Neural cell (in vitro differentiated cells): ENCODE results near the gene SMIM35. TPM values are rescaled to one million over a fixed set of nuclear protein-coding genes. Genes with fewer than 3 reads are reported as not detected.

Experiments
- H2AFZ ChIP-seq: fragments of 200-600, 300-800 bp; sonication (generic), shearing (Covaris generic); 2 replicates; pipeline ENCODE4 v1.6.0; 2014; ENCODE audit warnings: low read depth, mild to moderate bottlenecking, antibody characterized with exemption, low read length, moderate library complexity
- H3F3A ChIP-seq: fragments of 200-600 bp; shearing (Covaris generic); 2 replicates; pipeline ENCODE4 v1.6.1; 2016; ENCODE audit warnings: mild to moderate bottlenecking, moderate library complexity, mixed read lengths, antibody characterized with exemption, low read length; ENCODE audit not compliant: insufficient read depth, poor library complexity, severe bottlenecking
- H3K27ac ChIP-seq: fragments of 200-600, 300-800 bp; sonication (generic), shearing (Covaris generic); 2 replicates; pipeline ENCODE4 v1.5.1; 2014; ENCODE audit warnings: mild to moderate bottlenecking, low read length, moderate library complexity
- H3K27me3 ChIP-seq: fragments of 300-800, 200-600 bp; sonication (generic), shearing (Covaris generic); 2 replicates; pipeline ENCODE4 v1.6.0; 2014; ENCODE audit warnings: mild to moderate bottlenecking, low read depth, low read length, moderate library complexity; ENCODE audit not compliant: insufficient read depth
- H3K36me3 ChIP-seq: fragments of 300-800, 200-600 bp; sonication (generic), shearing (Covaris generic); 2 replicates; pipeline ENCODE4 v1.5.1; 2014; ENCODE audit warnings: mild to moderate bottlenecking, antibody characterized with exemption, low read length, moderate library complexity; ENCODE audit not compliant: insufficient read depth
- H3K4me2 ChIP-seq: fragments of 300-800, 200-600 bp; sonication (generic), shearing (Covaris generic); 2 replicates; pipeline ENCODE4 v1.6.0; 2014; ENCODE audit warnings: mild to moderate bottlenecking, low read length
- H3K4me3 ChIP-seq: fragments of 300-800, 200-600 bp; sonication (generic), shearing (Covaris generic); 2 replicates; pipeline ENCODE4 v1.5.1; 2014; ENCODE audit warnings: mild to moderate bottlenecking, low read length, moderate library complexity
- H3K79me2 ChIP-seq: fragments of 200-600 bp; shearing (Covaris generic); replicated peaks from 2 replicates; pipeline ENCODE4 v1.6.0; 2014; ENCODE audit warnings: mild to moderate bottlenecking, low read length, moderate library complexity; ENCODE audit not compliant: insufficient read depth
- H3K9ac ChIP-seq: fragments of 300-800, 200-600 bp; sonication (generic), shearing (Covaris generic); 2 replicates; pipeline ENCODE4 v1.6.1; 2016; ENCODE audit warnings: mild to moderate bottlenecking, low read length, mixed read lengths
- H3K9me2 ChIP-seq: fragments of 200-600 bp; shearing (Covaris generic); 2 replicates; pipeline ENCODE4 v1.6.1; 2016; ENCODE audit warnings: mild to moderate bottlenecking, low read length, mixed read lengths; ENCODE audit not compliant: insufficient read depth
- H3K9me3 ChIP-seq: fragments of 200-600, 300-800 bp; sonication (generic), shearing (Covaris generic); 2 replicates; pipeline ENCODE4 v1.6.1; 2016; ENCODE audit warnings: mild to moderate bottlenecking, mixed run types, low read length, moderate library complexity, mixed read lengths
- H4K20me1 ChIP-seq: fragments of 200-600 bp; shearing (Covaris generic); 2 replicates; pipeline ENCODE4 v1.6.1; 2016; ENCODE audit warnings: mild to moderate bottlenecking, mixed run types; ENCODE audit not compliant: insufficient read depth
- EP300 ChIP-seq: fragments of 450-650 bp; conservative IDR thresholded peaks from 2 replicates; pipeline ENCODE4 v1.6.1; 2014; ENCODE audit warnings: antibody characterized with exemption, mild to moderate bottlenecking, moderate library complexity; ENCODE audit not compliant: poor library complexity, severe bottlenecking
- EZH2 ChIP-seq: fragments of 200-600, 300-800 bp; shearing (Covaris generic), sonication (generic); IDR thresholded peaks from 2 replicates; pipeline ENCODE4 v1.6.1; 2014; ENCODE audit warnings: antibody characterized with exemption, low read length, borderline replicate concordance, mild to moderate bottlenecking; ENCODE audit not compliant: insufficient read depth, poor library complexity, severe bottlenecking
- MXI1 ChIP-seq: fragments of 450-650 bp; conservative IDR thresholded peaks from 2 replicates; pipeline ENCODE4 v1.6.1; 2014; ENCODE audit warnings: antibody characterized with exemption, mild to moderate bottlenecking; ENCODE audit not compliant: poor library complexity, severe bottlenecking
- POLR2AphosphoS5 ChIP-seq: IDR thresholded peaks from 2 replicates; pipeline ENCODE4 v1.6.1; 2012
- RAD21 ChIP-seq: fragments of 450-650 bp; conservative IDR thresholded peaks from 2 replicates; pipeline ENCODE4 v1.6.1; 2014; ENCODE audit warnings: antibody characterized with exemption, mild to moderate bottlenecking, moderate library complexity
- SMC3 ChIP-seq: fragments of 450-650 bp; conservative IDR thresholded peaks from 2 replicates; pipeline ENCODE4 v1.6.1; 2014; ENCODE audit warnings: antibody characterized with exemption, mild to moderate bottlenecking, moderate library complexity; ENCODE audit not compliant: poor library complexity
- TAF1 ChIP-seq: IDR thresholded peaks from 2 replicates; pipeline ENCODE4 v1.6.1; 2012; ENCODE audit warnings: low read depth
- polyA plus RNA-seq: library from polyadenylated mRNA; depleted of rRNA; stranded (reverse); fragments of >200 nt; gene quantifications from 2 replicates; pipeline ENCODE4 v1.2.3, GENCODE V29; 2014
- TF ChIP-seq, protein P1 (sequence below): IDR thresholded peaks from 2 replicates; pipeline ENCODE4 v1.6.1; 2012; ENCODE audit warnings: borderline replicate concordance
- TF ChIP-seq, protein P2 (sequence below): fragments of 450-650 bp; IDR thresholded peaks from 2 replicates; pipeline ENCODE4 v1.5.1; 2014; ENCODE audit warnings: antibody characterized with exemption, mild to moderate bottlenecking, moderate library complexity; ENCODE audit not compliant: poor library complexity, severe bottlenecking

The SMIM35 gene
- polyA plus RNA-seq, 1 donor from 2014 or later: not detected

DNA sequence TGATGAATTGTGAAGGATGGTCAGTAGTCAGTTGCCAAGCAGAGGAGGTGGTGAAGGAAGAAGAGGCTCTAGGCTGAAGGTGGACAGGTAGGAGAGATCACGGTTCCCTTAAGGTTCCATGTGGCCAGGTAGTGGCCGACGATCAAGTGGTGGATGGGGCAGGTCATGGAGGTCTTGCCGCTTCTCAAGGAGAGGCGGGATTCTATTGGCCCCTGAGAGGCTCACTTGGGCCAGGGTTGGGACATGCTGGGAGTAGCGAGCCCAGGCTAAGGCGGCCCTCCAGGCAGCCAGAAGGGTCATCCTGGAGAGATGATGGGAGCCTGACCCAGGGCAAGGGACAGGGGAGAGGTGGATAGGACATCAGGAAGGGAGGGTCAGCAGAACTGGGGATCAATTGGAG is 30.8 kb downstream of the SMIM35 start:
- Histone ChIP-seq H4K20me1 (no peaks in the 10 kb centered on the region), H3K9me3 (no peaks in the 10 kb centered on the region), H3K4me2 (no peak overlapping the region), H3K79me2 (no peaks in the 10 kb centered on the region), H2AFZ (no peak overlapping the region), H3K27me3 (no peaks in the 10 kb centered on the region), H3K36me3 (no peaks in the 10 kb centered on the region), H3K9ac (no peak overlapping the region), H3K9me2 (no peaks in the 10 kb centered on the region), H3K4me3 (no peak overlapping the region), H3F3A (no peaks in the 10 kb centered on the region), H3K27ac (no peak overlapping the region)
- TF ChIP-seq, protein P1, sequence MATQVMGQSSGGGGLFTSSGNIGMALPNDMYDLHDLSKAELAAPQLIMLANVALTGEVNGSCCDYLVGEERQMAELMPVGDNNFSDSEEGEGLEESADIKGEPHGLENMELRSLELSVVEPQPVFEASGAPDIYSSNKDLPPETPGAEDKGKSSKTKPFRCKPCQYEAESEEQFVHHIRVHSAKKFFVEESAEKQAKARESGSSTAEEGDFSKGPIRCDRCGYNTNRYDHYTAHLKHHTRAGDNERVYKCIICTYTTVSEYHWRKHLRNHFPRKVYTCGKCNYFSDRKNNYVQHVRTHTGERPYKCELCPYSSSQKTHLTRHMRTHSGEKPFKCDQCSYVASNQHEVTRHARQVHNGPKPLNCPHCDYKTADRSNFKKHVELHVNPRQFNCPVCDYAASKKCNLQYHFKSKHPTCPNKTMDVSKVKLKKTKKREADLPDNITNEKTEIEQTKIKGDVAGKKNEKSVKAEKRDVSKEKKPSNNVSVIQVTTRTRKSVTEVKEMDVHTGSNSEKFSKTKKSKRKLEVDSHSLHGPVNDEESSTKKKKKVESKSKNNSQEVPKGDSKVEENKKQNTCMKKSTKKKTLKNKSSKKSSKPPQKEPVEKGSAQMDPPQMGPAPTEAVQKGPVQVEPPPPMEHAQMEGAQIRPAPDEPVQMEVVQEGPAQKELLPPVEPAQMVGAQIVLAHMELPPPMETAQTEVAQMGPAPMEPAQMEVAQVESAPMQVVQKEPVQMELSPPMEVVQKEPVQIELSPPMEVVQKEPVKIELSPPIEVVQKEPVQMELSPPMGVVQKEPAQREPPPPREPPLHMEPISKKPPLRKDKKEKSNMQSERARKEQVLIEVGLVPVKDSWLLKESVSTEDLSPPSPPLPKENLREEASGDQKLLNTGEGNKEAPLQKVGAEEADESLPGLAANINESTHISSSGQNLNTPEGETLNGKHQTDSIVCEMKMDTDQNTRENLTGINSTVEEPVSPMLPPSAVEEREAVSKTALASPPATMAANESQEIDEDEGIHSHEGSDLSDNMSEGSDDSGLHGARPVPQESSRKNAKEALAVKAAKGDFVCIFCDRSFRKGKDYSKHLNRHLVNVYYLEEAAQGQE: no peak
- TF ChIP-seq, protein P2, sequence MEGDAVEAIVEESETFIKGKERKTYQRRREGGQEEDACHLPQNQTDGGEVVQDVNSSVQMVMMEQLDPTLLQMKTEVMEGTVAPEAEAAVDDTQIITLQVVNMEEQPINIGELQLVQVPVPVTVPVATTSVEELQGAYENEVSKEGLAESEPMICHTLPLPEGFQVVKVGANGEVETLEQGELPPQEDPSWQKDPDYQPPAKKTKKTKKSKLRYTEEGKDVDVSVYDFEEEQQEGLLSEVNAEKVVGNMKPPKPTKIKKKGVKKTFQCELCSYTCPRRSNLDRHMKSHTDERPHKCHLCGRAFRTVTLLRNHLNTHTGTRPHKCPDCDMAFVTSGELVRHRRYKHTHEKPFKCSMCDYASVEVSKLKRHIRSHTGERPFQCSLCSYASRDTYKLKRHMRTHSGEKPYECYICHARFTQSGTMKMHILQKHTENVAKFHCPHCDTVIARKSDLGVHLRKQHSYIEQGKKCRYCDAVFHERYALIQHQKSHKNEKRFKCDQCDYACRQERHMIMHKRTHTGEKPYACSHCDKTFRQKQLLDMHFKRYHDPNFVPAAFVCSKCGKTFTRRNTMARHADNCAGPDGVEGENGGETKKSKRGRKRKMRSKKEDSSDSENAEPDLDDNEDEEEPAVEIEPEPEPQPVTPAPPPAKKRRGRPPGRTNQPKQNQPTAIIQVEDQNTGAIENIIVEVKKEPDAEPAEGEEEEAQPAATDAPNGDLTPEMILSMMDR: no peak
- no peak for TF ChIP-seq SMC3
- no peak for TF ChIP-seq EZH2
- TF ChIP-seq TAF1: no peak
- TF ChIP-seq RAD21: no peak
- no peak for TF ChIP-seq EP300
- TF ChIP-seq POLR2AphosphoS5: no peak
- no peak for TF ChIP-seq MXI1

DNA sequence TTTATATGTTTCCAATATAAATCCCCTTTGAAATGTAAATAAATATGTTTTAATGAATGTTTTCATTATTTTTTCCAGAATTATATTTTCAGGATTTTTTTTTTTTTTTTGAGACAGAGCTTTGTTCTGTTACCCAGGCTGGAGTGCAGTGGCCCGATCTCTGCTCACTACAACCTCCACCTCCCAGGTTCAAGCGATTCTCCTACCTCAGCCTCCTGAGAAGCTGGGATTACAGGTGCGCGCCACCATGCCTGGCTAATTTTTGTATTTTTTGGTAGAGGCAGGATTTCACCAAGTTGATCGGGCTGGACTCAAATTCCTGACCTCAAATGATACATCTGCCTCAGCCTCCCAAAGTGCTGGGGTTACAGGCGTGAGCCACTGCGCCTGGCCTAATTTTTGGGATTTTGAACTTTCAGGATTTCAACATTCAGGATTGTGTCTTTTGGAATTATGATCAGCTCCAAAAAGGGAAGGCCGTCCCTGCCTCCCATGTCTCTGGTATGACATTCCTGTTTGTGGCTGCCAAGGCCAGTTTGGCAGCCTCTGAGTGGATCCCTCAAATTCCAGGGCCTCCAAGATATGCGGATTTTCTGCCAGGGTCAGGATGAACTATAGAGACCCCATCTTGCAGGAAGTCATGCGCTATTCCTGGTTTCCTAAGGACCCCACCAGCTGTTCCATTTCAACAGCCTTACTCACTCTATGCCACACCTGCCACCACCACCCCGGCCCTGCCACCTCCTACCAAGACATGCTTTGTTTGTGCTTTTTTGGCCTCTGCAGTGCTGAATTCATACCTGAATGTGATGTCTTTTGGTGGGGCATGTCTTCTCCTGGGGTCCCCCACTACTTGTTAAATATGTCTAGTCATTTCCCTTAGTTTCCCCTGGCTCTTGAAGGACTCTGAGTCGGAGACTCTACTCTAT is 31.8 kb downstream of the SMIM35 start:
- Histone ChIP-seq H2AFZ (no peak overlapping the region), H3K27me3 (no peaks in the 10 kb centered on the region), H3K9me3 (no peaks in the 10 kb centered on the region), H4K20me1 (no peaks in the 10 kb centered on the region), H3K9ac (no peak overlapping the region), H3K4me2 (no peak overlapping the region), H3F3A (no peaks in the 10 kb centered on the region), H3K9me2 (no peaks in the 10 kb centered on the region), H3K79me2 (no peaks in the 10 kb centered on the region), H3K36me3 (no peaks in the 10 kb centered on the region), H3K27ac (no peak overlapping the region), H3K4me3 (no peak overlapping the region)
- TF ChIP-seq RAD21 (no peak), TAF1 (no peak), EP300 (no peak), MXI1 (no peak), SMC3 (no peak), POLR2AphosphoS5 (no peak), EZH2 (no peak)
- TF ChIP-seq, protein P2: no peak
- TF ChIP-seq, protein P1: no peak
